SK-N-SH treated with all-trans-retinoic acid at 6 μM for 48 hours (cell line): ENCODE measurements around the gene SPATS2L.

Experiments used
- ARNTL ChIP-seq: fragments of 450-650 bp; formaldehyde crosslinking; IDR thresholded peaks from 2 replicates; pipeline ENCODE4 v1.5.0; 2020; ENCODE audit warnings: low read depth, mild to moderate bottlenecking, moderate library complexity, borderline replicate concordance
- CREB5 ChIP-seq: fragments of 250-450 bp; sonication (Bioruptor Pico); IDR thresholded peaks from 2 replicates; pipeline ENCODE4 v1.5.1; 2020; ENCODE audit warnings: low read depth, mild to moderate bottlenecking, moderate library complexity
- GLIS3 ChIP-seq: fragments of 250-450 bp; sonication (Bioruptor Pico); IDR thresholded peaks from 2 replicates; pipeline ENCODE4 v1.5.0; 2020; ENCODE audit warnings: mild to moderate bottlenecking, moderate library complexity
- OSR1 ChIP-seq: fragments of 250-450 bp; sonication (Bioruptor Pico); IDR thresholded peaks from 2 replicates; pipeline ENCODE4 v1.8.0; 2022; ENCODE audit warnings: moderate library complexity, mild to moderate bottlenecking, inconsistent platforms
- ZFP3 ChIP-seq: fragments of 250-450 bp; sonication (Bioruptor Pico); IDR thresholded peaks from 2 replicates; pipeline ENCODE4 v1.5.0; 2020; ENCODE audit warnings: mild to moderate bottlenecking, moderate library complexity
- ZNF565 ChIP-seq: fragments of 450-650 bp; formaldehyde crosslinking; conservative IDR thresholded peaks from 2 replicates; pipeline ENCODE4 v1.5.0; 2020; ENCODE audit warnings: low read depth, mild to moderate bottlenecking, moderate library complexity
- ZNF70 ChIP-seq: fragments of 450-650 bp; formaldehyde crosslinking; IDR thresholded peaks from 2 replicates; pipeline ENCODE4 v1.5.0; 2020; ENCODE audit warnings: mild to moderate bottlenecking, moderate library complexity
- TF ChIP-seq, protein P1 (sequence below): fragments of 250-450 bp; sonication (Bioruptor Pico); IDR thresholded peaks from 2 replicates; pipeline ENCODE4 v1.8.0; 2020; ENCODE audit warnings: mild to moderate bottlenecking, moderate library complexity, borderline replicate concordance
- TF ChIP-seq, protein P2 (sequence below): fragments of 250-450 bp; sonication (Bioruptor Pico); IDR thresholded peaks from 2 replicates; pipeline ENCODE4 v1.5.0; 2020; ENCODE audit warnings: mild to moderate bottlenecking, moderate library complexity

GRCh38 chr2:200399046-200399445 is 92.6 kb downstream of the SPATS2L start:
- TF ChIP-seq, protein P1, sequence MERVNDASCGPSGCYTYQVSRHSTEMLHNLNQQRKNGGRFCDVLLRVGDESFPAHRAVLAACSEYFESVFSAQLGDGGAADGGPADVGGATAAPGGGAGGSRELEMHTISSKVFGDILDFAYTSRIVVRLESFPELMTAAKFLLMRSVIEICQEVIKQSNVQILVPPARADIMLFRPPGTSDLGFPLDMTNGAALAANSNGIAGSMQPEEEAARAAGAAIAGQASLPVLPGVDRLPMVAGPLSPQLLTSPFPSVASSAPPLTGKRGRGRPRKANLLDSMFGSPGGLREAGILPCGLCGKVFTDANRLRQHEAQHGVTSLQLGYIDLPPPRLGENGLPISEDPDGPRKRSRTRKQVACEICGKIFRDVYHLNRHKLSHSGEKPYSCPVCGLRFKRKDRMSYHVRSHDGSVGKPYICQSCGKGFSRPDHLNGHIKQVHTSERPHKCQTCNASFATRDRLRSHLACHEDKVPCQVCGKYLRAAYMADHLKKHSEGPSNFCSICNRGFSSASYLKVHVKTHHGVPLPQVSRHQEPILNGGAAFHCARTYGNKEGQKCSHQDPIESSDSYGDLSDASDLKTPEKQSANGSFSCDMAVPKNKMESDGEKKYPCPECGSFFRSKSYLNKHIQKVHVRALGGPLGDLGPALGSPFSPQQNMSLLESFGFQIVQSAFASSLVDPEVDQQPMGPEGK (CRISPR knock-in tag) = no peak
- TF ChIP-seq ZFP3 (CRISPR knock-in tag) = no peak
- TF ChIP-seq CREB5 (CRISPR knock-in tag) = no peak
- no peak for TF ChIP-seq ZNF70
- TF ChIP-seq GLIS3 = no peak
- TF ChIP-seq ARNTL (CRISPR knock-in tag) = no peak
- TF ChIP-seq, protein P2, sequence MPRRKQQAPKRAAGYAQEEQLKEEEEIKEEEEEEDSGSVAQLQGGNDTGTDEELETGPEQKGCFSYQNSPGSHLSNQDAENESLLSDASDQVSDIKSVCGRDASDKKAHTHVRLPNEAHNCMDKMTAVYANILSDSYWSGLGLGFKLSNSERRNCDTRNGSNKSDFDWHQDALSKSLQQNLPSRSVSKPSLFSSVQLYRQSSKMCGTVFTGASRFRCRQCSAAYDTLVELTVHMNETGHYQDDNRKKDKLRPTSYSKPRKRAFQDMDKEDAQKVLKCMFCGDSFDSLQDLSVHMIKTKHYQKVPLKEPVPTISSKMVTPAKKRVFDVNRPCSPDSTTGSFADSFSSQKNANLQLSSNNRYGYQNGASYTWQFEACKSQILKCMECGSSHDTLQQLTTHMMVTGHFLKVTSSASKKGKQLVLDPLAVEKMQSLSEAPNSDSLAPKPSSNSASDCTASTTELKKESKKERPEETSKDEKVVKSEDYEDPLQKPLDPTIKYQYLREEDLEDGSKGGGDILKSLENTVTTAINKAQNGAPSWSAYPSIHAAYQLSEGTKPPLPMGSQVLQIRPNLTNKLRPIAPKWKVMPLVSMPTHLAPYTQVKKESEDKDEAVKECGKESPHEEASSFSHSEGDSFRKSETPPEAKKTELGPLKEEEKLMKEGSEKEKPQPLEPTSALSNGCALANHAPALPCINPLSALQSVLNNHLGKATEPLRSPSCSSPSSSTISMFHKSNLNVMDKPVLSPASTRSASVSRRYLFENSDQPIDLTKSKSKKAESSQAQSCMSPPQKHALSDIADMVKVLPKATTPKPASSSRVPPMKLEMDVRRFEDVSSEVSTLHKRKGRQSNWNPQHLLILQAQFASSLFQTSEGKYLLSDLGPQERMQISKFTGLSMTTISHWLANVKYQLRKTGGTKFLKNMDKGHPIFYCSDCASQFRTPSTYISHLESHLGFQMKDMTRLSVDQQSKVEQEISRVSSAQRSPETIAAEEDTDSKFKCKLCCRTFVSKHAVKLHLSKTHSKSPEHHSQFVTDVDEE (CRISPR knock-in tag) = no peak
- no peak for TF ChIP-seq ZNF565 (CRISPR knock-in tag)
- no peak for TF ChIP-seq OSR1 (CRISPR knock-in tag)
